Activated CD8-positive, alpha-beta memory T cell treated with anti-CD3 and anti-CD28 coated beads, Interleukin-2, amount 50 U/mL, for 48 hours (primary cell): ENCODE results near the gene KIF6.

ENCODE experiments used
- DNase-seq: peaks from one replicate; pipeline ENCODE4 v3.0.0-alpha.2; 2020

KIF6 gene

DNA sequence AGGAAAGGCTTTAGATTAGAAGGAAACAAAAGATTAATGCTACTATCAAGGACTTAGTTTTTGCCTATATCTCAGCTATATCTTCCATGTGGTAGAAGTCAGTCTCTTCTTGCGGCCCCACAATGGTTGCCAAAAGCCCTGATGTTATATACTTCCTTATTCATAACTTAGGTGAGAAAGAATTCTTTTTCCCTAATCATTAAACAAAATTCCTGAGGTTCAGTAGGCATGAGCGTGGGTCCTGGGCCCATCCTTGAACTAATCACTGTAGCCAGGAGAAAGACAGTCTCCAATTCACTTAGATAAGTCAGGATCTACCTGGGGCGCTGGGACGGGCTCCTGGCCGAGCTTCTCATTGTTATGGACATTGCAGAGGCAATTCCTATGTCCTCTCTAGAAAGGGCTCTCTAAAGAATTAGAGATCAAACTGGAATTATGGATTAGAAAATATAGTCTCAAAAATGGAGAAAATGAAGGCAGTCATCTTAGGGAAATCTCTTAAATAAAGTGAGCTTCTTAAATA lies 134.3 kb downstream of the KIF6 start:
- DNase-seq: no peak

DNA sequence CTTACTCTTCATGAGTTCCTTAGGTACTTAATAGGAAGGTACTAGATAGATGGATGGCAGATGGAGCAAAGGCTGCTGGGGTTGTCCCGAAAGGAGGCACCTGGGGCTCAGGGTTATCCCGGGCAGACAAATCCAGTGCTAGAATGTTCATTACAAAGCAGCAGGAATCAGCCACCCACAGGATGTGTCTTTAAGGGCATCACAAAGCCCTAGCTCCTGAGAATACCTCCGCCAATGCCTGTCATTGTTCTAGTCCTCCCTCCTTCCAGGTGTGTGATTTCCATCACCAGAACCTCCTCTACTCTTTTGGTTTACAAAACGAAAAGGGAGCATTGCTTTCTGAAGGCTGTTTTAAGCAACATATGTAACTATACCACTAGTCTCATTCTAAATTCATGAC lies 138.1 kb downstream of the KIF6 start:
- no peak for DNase-seq

DNA sequence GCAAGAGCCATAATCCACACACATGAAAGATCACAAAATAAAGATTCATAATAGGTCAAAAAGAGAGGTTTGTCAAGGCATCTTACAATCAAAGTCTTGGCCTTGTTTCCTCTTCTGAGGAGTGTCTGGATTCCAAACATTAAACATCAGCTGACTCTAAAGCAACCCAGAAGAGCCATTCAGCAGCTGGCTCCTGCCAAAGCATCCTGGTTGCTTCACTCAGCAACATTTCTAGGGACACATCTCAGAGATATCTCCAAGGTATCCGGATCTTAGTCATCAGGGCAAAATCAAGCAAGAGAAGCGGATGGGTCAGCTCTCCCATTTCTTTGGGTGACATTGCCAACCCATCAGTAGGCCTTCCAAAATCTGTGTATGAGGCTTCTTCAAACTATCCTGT lies 139.6 kb downstream of the KIF6 start:
- DNase-seq: no peak

DNA sequence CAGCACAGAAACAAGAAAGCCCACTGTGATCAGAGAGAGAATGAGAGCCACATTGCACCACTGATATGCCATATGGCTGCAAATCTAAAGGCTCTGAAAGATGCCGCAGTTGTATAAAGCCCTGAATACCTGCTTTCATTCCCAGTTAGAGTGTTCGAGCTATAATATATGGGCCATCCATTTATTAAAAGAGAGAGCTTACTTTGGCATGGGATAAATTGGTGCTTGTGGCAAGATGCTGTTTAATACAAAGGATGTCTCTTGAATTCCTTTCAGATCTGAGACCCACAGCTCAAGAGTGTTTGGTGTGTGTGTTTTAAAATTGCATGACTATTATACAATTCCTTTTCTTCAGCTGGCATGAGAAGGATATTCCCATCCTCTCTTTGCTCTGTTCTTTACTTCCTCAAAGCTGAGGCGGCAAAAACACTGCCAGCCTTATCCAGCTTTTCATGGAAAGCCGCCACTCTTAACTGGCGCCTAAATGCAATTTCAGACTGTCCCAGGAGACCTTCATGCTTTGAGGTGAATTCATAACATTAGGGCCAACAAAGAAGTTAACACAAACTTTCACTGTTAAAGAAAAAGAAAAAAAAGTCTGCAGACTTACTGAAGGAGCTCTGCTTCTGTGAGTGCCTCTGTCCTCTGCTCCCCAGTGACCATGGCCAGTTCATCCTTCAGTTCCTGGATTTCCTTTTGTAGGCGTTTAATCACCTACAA lies 147.6 kb downstream of the KIF6 start:
- DNase-seq: no peak

DNA sequence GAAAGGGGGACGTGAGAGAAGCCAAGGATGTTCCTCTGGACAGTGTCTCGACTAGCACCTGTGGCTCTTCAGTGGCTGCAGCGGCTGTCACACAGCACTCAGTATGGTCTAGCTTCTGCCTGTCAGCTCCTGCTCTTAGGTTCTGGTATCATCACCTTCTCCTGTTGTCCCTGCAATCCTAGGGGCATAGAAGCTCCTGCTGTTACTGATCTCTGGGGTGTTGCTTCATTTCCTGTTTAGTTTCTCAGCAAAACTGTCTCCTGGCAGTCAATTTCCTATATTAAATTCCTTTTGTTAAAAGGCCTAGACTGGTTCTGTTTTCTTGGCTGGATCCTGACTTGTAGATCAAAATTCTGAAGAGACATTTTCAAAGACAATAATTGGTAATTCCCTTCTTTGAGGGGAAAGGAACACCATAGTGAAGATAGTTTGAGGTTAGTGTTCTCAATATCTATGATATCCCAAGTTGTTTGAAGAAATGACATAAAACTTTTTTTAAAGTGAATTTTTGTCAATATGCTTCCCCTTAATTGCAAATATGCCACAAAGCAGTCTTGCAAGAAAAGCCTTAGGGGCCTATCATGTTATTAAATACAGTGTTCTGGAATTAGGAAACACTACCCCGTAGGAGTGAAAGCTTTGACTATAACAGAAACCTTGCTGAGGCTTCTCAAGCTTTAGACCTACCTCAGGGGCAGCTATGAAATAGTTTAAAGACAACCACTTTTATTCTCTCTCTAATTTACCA lies 148.5 kb downstream of the KIF6 start:
- no peak for DNase-seq

DNA sequence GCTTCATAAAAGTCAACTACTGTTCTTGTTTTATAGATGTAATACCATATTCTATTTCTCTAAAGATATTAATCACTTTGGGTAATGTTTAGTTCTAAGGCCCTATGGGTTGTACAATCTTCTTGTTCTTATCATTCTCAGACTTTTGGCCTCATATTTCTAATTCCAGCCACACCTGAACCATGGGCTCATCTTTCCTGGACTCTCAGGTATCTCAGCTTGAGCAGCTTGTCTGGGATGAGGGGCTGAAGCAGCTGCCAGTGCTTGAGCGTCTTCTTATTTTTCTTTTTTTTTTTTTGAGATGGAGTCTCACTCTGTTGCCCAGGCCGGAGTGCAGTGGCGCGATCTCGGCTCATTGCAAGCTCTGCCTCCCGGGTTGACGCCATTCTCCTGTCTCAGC lies 150.2 kb downstream of the KIF6 start:
- no peak for DNase-seq

DNA sequence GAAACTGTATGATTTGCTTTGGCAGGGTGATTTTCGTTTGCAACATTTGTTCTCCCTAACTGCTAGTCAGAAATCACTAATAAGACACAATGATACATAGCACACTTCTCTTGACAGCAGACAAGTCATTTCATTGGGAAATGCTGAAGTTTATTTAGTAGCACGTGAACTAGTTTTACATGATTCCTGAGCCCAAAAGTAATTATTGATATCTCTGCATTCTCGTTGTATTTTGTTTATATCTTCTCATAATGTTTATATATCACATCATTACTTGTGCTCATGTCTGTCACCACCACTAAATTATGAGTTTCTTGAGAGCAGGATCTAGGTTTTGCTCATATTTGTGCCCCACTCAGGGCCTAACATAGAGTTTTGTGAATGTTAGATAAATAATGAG lies 151.7 kb downstream of the KIF6 start:
- no peak for DNase-seq

DNA sequence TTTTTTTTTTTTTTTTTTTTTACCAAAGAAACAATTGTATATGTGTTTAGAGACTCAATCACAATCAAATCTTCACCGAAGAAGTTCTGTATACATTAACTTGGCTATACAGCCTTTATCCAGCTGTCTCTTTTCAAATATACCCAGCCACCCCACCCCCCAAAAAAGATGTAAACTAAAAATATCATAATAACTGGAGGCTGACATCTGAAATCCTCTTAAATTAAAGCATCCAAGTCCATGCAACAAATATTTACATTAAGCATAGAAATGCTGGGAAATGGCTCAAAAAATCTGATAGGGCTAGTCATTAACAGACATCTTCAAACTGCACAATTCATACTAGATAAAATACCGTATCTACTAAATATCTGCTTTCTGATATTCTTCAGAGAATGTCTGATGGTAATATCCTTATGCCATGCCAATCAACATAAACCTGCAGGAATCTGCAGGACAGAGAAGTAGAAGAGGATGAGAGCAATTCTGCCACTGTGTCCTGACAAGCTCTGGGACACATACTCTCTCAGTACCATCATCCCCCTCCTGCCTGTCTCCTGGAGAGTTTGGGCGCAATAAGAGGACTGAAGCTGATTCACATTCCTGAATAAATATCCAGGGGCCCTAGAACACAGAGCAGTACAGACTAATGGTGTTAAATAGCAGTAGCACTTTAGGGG lies 152.4 kb downstream of the KIF6 start:
- DNase-seq: no peak

DNA sequence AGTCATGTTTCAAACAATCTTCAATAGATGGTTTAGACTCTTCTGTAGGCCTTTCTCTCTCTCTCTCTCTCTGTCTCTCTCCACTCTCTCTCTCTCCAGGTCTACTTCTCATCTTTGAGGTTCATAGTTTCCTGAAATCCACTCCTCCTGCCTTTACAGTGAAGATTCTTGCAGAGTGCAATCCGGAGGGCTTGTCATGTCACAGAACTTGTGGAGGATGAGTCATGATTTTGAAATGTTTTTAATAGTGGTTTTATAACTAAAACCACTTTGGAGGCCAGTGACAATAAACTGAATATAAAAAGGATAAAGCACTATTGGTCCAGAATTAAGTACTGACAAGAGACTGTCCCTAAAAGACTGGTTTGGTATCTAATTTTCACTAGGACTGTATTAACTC lies 156.3 kb downstream of the KIF6 start:
- no peak for DNase-seq

DNA sequence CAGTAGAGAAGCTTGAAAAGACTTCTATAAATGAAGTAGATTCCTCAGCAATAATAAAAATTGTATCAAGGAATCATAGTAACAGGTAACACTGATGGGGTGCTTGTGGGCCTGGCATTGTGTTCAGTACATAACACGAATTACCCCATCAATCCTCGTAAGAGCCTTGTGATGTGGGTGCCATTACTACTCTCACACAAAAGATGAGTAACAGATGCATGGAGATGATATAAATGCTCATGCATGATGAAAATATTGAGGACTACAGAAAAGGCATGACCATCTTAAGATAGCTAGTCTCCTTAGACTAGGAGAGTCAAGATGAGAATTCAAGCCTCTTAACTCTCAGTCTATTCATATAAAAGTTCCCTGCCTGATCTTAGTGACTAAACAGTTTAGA lies 158.1 kb downstream of the KIF6 start:
- DNase-seq: no peak

DNA sequence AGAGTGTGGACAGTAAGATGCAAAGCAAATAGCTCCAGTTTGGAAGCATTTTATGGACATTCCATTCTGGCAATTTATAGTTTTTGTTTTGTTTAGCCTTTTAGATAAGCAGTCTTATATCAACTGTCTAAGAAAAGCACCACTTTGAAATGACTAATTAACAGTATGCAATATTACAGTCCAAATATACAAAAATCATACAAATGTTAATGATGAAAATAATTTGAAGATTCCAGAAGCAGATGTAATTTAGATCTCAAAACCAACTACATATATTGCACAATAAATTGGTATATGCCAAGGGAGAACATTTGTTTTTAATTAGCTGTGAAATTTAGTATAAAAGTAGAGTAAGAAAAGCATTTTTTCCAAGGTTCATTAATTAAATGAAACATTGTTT lies 158.8 kb downstream of the KIF6 start:
- no peak for DNase-seq

DNA sequence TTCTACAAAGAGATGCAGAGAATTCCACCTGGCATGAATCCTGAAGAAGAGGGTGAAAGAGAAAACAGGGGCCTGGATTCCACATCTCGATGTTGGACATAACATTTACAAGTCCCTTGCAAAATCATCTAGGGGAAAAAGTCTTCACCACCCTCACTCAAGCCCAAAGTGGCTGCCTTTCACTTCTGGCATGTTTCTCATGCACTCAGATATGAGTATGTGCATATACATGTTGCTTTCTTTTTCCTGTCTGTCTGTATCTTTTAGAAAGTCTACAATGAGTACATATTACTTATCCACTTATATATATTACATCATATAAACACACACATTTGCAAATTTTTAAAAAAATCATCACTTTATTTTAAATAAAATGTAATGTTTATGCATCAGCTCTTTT lies 159.3 kb downstream of the KIF6 start:
- DNase-seq: no peak

DNA sequence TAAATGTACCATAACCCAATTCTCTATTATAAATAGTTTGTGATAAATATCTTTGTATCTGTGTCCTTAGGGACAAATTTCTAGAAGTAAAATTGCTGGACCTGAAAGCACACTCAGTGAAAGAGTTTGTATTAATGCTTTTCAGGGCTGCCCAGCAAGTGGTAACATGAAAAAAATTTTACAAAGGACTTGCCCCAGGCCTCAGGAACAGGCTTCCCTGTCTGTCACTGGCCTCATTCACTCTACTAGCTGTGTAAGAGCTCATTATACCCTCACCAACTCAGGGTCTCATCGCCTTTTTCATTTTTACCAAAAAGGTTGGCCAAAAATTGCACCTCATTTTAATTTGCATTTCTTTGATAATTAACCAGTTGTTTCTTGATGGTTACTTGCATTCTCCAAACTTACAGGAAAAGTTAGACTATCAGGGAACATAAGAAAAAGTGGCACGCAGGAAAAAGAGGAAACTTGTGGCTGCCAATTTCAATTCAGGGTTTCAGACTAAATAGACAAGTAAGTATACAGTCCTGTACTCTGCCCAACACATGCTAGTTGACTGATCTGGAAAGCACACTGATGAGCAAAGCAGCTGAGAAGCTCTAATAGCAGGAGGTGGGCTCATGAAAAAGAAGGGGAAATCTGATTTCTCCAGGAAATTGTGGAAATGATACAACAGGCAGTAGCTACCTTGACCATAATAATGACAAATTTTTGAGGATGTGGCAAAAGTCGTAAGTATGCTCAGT lies 161.5 kb downstream of the KIF6 start:
- no peak for DNase-seq

DNA sequence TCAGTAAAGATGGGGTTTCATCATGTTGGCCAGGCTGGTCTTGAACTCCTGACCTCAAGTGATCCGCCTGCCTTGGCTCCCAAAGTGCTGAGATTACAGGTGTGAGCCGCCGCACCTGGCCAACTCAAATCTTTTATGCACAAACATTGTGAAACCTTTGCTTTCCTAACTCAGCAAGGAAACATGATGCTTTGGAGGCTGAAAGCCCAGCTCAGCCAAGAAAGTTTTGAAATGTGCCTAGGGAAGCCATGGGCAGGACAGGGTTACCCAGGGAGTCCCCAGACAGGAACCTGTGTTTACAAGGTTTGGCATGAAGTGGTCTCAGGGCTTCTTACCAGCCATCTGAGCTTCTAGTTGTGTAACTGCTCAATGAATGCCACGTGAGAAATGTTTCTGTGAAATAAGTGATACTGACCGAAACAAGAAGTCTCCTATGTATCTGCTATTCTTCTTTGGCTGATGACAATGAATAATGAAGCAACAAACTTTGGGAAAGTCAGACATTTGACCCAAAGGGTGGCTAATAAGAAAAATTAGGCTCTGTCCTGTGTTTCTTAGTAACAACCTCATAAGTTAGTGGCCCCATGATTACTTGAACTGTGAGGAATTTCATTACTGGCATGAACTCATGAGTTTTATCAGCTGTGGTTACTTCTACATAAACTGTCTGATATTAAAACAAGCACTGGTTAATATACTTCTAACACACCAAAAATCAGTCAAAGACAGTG lies 163.5 kb downstream of the KIF6 start:
- no peak for DNase-seq

DNA sequence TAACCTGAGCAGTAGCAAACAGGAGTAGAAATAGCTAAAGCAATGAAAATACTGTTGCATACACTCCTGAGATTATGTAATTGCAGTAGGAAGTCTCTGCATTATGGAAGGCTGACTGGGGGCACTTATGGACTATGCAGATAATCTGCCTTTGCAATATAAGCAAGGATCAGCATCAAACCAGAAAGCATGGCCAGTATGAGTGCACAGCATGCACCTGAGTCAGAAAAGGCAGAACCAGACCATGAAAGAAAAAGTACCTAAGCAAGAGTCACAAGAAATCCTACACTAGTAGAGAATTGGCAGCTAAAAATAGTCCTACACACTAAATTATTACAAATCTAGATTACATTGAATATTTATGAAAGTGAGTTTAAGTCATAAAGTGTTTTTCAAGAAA lies 164.3 kb downstream of the KIF6 start:
- DNase-seq: no peak

DNA sequence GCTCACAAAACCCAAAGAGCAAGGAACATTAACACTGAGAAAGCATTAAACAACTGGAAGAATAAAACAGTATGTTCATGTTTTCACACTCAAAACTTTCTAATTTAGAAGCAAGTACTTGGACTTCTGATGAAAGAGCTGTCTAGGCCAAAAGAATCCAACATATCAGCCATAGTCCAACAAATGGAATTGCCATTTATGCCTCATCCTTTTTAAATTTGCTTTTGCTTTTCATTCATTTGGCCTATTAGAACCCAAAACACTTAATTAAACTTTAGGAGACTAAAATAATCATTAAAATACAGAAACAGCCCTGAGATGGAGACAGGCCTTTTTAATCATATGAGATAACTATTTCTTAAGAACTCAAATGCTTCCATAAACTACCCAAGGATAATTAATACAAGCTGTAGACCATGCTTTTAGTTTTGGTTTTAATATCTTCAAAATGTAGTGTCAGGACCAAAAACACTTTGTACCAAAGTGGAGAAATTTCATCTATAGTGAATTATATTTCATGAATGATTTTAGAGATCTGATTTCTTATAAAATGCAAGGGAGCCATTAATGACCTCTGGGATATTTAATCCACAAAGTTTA lies 166.5 kb downstream of the KIF6 start:
- no peak for DNase-seq

DNA sequence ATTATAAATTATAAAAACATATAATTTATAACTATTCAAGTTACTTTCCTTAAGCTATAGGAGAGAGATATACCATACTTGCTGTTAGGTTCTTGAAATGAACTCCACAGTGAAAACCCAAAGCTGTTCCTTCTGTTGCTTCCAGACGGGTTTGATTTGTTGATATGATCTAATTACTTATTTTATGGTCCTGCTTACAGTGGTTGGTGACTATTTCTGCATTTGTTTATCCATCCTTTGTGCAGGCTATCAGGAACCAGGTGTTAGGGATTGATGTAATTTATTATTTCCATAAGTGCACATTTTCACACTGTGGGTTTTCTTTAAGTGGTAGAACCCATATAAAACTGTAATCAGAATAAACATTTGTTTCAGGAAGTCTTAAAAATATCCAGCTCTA lies 167.1 kb downstream of the KIF6 start:
- no peak for DNase-seq

DNA sequence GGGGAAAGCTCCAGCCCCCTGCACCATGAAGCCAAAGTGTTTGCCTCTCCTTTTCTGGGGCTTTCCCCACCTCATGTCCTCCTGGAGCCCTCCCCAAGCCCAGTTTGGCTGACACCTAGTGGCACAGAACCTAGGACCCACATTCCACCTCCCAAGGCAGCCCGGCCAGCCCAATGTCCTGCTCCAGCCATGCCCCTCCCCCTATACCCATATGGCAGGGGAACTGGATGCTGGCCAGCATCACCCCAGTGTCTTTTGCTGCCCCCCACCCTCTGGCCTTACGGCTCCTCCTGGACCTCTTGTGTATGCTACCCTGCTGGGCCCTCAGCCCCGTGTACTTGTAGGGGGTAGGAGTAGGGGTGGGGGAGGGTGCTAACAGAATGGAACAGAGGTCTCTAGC lies 170.1 kb downstream of the KIF6 start:
- no peak for DNase-seq

DNA sequence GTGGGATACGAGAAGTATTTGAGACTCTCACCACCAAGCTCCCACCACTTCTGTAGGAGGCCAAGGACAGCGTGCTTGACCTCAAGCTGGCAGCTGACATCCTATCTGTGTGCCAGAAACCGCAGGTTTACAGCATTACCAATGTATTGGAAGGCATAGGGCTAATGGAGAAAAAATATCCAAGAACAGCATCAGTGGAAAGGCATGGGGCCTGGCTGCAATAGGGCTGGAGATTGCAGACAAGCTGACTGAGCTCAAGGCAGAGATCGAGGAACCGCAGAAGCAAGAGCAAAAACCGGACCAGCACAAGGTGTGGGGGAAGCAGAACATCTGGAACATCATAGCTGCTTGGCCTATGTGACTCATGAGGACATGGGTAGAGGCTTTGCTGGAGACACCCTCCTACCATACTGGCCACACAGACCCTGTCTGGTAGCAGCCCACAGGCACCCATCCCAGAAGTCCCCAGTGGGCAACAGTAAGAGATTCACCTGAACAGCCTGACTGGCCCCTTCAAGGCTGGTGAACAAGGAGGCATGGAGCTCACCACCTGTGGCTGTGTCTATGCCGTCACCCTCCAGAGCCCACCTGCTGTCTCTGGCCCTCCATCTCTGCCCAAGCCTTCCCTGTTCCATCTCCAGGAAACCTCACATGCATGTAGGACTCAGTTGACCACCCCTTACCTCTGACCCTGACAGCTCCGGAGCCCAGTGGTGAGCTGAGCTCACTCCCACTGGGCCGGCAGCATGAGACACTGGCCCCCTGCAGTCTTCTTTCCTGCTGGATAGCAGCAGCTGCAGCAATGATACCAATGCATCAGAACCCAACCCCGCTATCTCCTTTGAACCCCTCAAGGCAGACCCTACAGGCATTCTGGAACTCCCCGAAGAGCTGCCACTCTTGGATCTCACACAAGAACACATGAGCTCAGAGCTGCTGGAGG lies 171.1 kb downstream of the KIF6 start:
- DNase-seq: no peak

DNA sequence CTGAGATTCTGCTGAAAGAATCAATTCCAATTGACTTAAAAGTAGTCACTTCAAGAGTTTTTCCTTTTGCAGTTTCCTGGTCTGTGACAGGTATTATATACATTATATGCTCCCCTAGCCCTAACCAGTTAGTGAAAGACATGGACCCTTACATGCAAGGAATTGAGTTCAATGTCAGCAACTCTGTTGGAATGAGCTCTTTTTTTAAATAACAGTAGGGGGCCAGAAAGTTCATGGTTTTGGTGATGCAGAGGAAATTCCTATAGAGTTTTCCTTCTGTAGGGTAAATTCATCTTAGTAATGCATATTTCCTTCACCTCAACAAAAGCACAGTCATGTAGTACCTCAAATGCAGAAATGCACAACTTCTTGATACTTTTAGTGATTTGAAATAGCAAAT lies 172.2 kb downstream of the KIF6 start:
- no peak for DNase-seq

DNA sequence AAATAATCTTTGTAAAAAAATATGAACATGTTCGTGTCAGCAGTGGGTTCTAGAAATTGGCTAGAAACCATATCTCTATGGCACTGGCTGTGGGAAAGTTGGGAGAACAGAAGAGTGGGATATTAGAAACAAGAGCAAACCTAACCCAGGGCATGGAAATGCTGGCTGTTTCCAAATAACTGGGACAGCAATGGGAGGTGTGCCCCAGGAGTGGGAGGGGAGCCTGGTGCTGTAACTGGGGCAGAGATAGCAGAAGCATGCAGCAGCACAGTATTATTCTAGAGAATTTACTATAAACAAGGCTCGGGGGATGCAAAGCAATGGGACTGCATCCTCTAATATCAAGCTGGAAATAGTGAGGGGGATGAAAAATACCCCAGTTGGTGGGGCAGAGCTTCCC lies 175.0 kb downstream of the KIF6 start:
- DNase-seq: no peak
